ENCODE measurements around the gene JAM3. TPM values are rescaled to one million over a fixed set of nuclear protein-coding genes. Genes with fewer than 3 reads are reported as not detected.
A peak's percentile ranks its signal among the peaks of the same experiment; 100 is the strongest.

Gene JAM3
- total RNA-seq, 1 experiment from 2014 or later, result 9.0 TPM

DNA sequence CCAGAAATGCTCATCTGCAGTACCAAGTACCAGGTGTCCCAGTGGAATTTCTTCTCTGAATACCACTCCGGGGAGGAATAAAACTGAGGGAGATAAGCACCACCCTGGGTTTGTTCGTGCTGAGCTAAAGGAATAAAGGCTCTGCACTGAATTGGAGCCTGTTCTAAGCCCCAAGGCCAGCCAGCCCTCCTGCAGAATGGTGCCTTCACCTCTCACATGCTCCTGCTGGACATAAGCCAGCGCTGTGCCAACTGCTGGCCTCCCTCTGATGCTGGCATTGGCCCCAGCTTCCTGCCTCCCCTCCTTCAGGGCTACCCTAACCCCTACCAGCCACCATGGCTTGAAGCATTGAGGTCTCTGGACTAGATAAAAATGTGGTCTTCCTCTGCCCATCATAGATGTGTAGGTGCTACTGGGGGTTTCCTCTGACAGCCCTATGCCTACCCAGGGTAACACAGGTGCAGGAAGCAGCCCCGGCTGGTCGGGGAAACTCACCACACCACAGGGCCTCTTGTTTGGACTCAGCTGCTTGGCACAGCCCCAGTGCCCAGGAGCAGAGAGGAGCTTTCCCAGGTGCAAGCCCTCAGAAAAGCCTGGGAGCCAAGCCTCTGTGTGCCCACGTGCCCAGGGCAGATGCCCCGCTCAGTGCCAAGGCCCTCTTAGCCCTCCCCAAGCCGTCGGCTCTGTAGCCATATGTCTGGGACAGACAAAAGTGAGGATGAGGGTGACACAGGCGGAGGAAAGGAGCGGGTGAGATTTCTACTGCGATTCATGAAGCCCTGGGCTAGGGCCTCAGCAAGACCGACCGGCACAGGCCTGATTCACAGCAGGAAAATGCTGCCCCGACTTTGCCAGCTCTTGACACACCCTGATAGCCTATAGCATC lies 34.1 kb upstream of the JAM3 start:
- POLR2A ChIA-PET (ENCODE audit: low non-redundant PET), result no interaction called here
- BruUV-seq (replicated peaks), result no TSS peak
- Histone ChIP-seq H3K27ac (ENCODE audit: low read depth, low read length, poor library complexity, severe bottlenecking) (no peak overlapping the region), H3K4me1 (ENCODE audit: insufficient read depth, low read length, poor library complexity, severe bottlenecking) (peaks cover 25% of the 10 kb centered on the region), H3K9me3 (ENCODE audit: low read depth, low read length, poor library complexity, severe bottlenecking) (no peaks in the 10 kb centered on the region), H3K4me3 (ENCODE audit: low read depth, low read length, poor library complexity, severe bottlenecking) (no peak overlapping the region), H3K27me3 (replicated peaks; ENCODE audit: insufficient read depth, low read depth, low read length, poor library complexity) (no peaks in the 10 kb centered on the region), H3K36me3 (ENCODE audit: insufficient read depth, low read length, poor library complexity, severe bottlenecking) (no peaks in the 10 kb centered on the region)
- CTCF ChIA-PET, result interaction anchor here (0.8 to 1.3 kb wide), 2 partner anchors 16 to 107 kb away, joined by 3 to 4 read pairs; no protein-coding TSS in a partner anchor
- TF ChIP-seq, protein P1, sequence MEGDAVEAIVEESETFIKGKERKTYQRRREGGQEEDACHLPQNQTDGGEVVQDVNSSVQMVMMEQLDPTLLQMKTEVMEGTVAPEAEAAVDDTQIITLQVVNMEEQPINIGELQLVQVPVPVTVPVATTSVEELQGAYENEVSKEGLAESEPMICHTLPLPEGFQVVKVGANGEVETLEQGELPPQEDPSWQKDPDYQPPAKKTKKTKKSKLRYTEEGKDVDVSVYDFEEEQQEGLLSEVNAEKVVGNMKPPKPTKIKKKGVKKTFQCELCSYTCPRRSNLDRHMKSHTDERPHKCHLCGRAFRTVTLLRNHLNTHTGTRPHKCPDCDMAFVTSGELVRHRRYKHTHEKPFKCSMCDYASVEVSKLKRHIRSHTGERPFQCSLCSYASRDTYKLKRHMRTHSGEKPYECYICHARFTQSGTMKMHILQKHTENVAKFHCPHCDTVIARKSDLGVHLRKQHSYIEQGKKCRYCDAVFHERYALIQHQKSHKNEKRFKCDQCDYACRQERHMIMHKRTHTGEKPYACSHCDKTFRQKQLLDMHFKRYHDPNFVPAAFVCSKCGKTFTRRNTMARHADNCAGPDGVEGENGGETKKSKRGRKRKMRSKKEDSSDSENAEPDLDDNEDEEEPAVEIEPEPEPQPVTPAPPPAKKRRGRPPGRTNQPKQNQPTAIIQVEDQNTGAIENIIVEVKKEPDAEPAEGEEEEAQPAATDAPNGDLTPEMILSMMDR (conservative IDR thresholded peaks at IDR 0.05; ENCODE audit: low read depth, low read length), result no peak
- no peak for TF ChIP-seq EZH2 (IDR thresholded peaks at IDR 0.05; ENCODE audit: borderline replicate concordance, low read depth, low read length, poor library complexity, severe bottlenecking)
- intact Hi-C loops (cut with micrococcal nuclease; ENCODE audit: unreplicated experiment), result no loop called here
- DNase-seq (ENCODE audit: low spot score), result no peak

DNA sequence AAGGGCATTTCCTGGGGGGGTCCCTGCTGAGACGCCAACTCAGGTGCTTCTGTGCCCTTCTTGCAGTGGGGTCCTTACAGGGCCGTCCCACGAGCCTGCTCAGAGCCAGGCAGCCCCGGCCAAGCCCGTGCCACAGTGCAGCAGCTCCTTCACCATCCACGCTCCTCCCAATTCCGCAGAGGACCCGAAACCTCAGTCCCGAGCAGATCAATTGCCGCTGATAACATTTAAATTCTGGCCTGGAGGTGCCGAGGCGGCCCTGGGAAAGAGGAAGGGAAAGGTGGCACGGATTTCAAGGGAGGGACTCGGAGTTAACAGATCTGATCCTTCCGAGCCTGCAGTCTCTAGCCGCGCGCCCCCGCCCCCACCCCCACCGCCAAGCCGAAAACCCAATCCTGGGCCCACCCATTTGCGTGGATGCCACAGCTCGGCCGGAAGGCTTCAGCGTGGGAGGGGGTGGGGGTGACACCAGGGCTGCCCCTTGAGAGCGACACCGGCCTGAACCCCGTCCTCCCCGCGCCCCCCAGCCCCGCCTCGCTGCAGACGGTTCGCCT lies 32.3 kb upstream of the JAM3 start:
- no peak for DNase-seq (ENCODE audit: low spot score)
- Histone ChIP-seq H3K27me3 (replicated peaks; ENCODE audit: insufficient read depth, low read depth, low read length, poor library complexity) (no peaks in the 10 kb centered on the region), H3K4me1 (ENCODE audit: insufficient read depth, low read length, poor library complexity, severe bottlenecking) (peaks cover 25% of the 10 kb centered on the region), H3K9me3 (ENCODE audit: low read depth, low read length, poor library complexity, severe bottlenecking) (no peaks in the 10 kb centered on the region), H3K36me3 (ENCODE audit: insufficient read depth, low read length, poor library complexity, severe bottlenecking) (no peaks in the 10 kb centered on the region), H3K27ac (ENCODE audit: low read depth, low read length, poor library complexity, severe bottlenecking) (no peak overlapping the region), H3K4me3 (ENCODE audit: low read depth, low read length, poor library complexity, severe bottlenecking) (peak overlapping the region; percentile 56)
- intact Hi-C loops (cut with micrococcal nuclease; ENCODE audit: unreplicated experiment), result no loop called here
- ChIA-PET POLR2A (ENCODE audit: low non-redundant PET) (no interaction called here), CTCF (no interaction called here)
- BruUV-seq (replicated peaks), result no TSS peak
- no peak for TF ChIP-seq EZH2 (IDR thresholded peaks at IDR 0.05; ENCODE audit: borderline replicate concordance, low read depth, low read length, poor library complexity, severe bottlenecking)
- TF ChIP-seq, protein P1 (conservative IDR thresholded peaks at IDR 0.05; ENCODE audit: low read depth, low read length), result no peak

GRCh38 chr11:134037046-134037908 lies 31.6 kb upstream of the JAM3 start:
- Histone ChIP-seq H3K27ac (ENCODE audit: low read depth, low read length, poor library complexity, severe bottlenecking) (peak overlapping the region; percentile 74), H3K36me3 (ENCODE audit: insufficient read depth, low read length, poor library complexity, severe bottlenecking) (no peaks in the 10 kb centered on the region), H3K4me3 (ENCODE audit: low read depth, low read length, poor library complexity, severe bottlenecking) (peak overlapping the region; percentile 56), H3K9me3 (ENCODE audit: low read depth, low read length, poor library complexity, severe bottlenecking) (no peaks in the 10 kb centered on the region), H3K27me3 (replicated peaks; ENCODE audit: insufficient read depth, low read depth, low read length, poor library complexity) (no peaks in the 10 kb centered on the region), H3K4me1 (ENCODE audit: insufficient read depth, low read length, poor library complexity, severe bottlenecking) (peaks cover 25% of the 10 kb centered on the region)
- TF ChIP-seq, protein P1 (conservative IDR thresholded peaks at IDR 0.05; ENCODE audit: low read depth, low read length), result no peak
- no peak for TF ChIP-seq EZH2 (IDR thresholded peaks at IDR 0.05; ENCODE audit: borderline replicate concordance, low read depth, low read length, poor library complexity, severe bottlenecking)
- ChIA-PET POLR2A (ENCODE audit: low non-redundant PET) (no interaction called here), CTCF (interaction anchor here (0.5 kb wide), 1 partner anchor 13 kb away, joined by 3 read pairs; no protein-coding TSS in a partner anchor)
- no TSS peak for BruUV-seq (replicated peaks)
- DNase-seq (ENCODE audit: low spot score), result peak; percentile 64
- intact Hi-C loops (cut with micrococcal nuclease; ENCODE audit: unreplicated experiment), result no loop called here

Data from A673 (cell line).